H1 (cell line): ENCODE measurements around the gene SLC25A42. TPM values are rescaled to one million over a fixed set of nuclear protein-coding genes. Genes with fewer than 3 reads are reported as not detected.

Experiments used
- CTCF ChIA-PET: fragments of 300-600 bp; sonication (Branson Sonifier 250); formaldehyde crosslinking; loops from one replicate; lab custom pipeline; 2021; ENCODE audit not compliant: partially characterized antibody; lab: Charles Lee
- POLR2A ChIA-PET: fragments of 300-600 bp; sonication (Branson Sonifier 250); formaldehyde crosslinking; loops from one replicate; lab custom pipeline; 2021; ENCODE audit warnings: inconsistent platforms; ENCODE audit not compliant: partially characterized antibody; lab: Charles Lee
- DNase-seq, 2 experiments: peaks; one replicate each; pipeline versions ENCODE4 v3.0.0 to v3.0.0-alpha.2; 2010 to 2022; ENCODE audit warnings: low spot score in 2 of 2, low read depth in 1 of 2, mixed read lengths in 1 of 2
- FAIRE-seq: peaks from 2 replicates; lab custom pipeline; 2011; peaks lifted over from hg19 to GRCh38; lab: Jason Lieb, UNC
- H2AFZ ChIP-seq: 2 replicates; pipeline ENCODE4 v1.8.1; 2012; ENCODE audit warnings: low read length, inconsistent platforms
- H2AK5ac ChIP-seq: 2 replicates; pipeline ENCODE4 v1.6.1; 2013; ENCODE audit warnings: low read depth, low read length
- H2BK120ac ChIP-seq: replicated peaks from 2 replicates; pipeline ENCODE3; 2013; ENCODE audit warnings: low read depth, low read length, inconsistent platforms
- H2BK12ac ChIP-seq: 2 replicates; pipeline ENCODE4 v1.6.1; 2013; ENCODE audit warnings: low read depth, low read length
- H2BK15ac ChIP-seq: 2 replicates; pipeline ENCODE4 v1.6.1; 2013; ENCODE audit warnings: low read length
- H2BK20ac ChIP-seq: 2 replicates; pipeline ENCODE4 v1.6.1; 2013; ENCODE audit warnings: low read length
- H2BK5ac ChIP-seq: 2 replicates; pipeline ENCODE4 v1.6.1; 2013; ENCODE audit warnings: low read depth, low read length
- H3K14ac ChIP-seq: 2 replicates; pipeline ENCODE4 v1.6.1; 2013; ENCODE audit warnings: inconsistent platforms; ENCODE audit not compliant: insufficient read length
- H3K18ac ChIP-seq: 2 replicates; pipeline ENCODE4 v1.6.1; 2013; ENCODE audit warnings: low read length; ENCODE audit errors: extremely low read depth
- H3K23ac ChIP-seq: 2 replicates; pipeline ENCODE4 v1.6.1; 2013; ENCODE audit warnings: inconsistent platforms; ENCODE audit not compliant: insufficient read length
- H3K23me2 ChIP-seq: 2 replicates; pipeline ENCODE4 v1.6.1; 2013; ENCODE audit warnings: low read depth, low read length
- H3K27ac ChIP-seq: 2 replicates; pipeline ENCODE4 v1.6.1; 2011; ENCODE audit warnings: low read depth, low read length, inconsistent platforms
- H3K27me3 ChIP-seq, 4 experiments: replicated peaks in 1 of 4; 1 replicate in 1 of 4; 2 replicates in 3 of 4; pipeline versions ENCODE4 v1.6.1 to v1.8.1; 2011 to 2013; ENCODE audit warnings: low read length in 3 of 4, mild to moderate bottlenecking in 3 of 4, inconsistent platforms in 2 of 4, mixed read lengths in 2 of 4, moderate library complexity in 1 of 4; ENCODE audit not compliant: control insufficient read depth in 3 of 4, insufficient read depth in 3 of 4; ENCODE audit errors: extremely low read depth in 1 of 4
- H3K36me3 ChIP-seq, 4 experiments: 2 replicates each; pipeline versions ENCODE4 v1.6.1 to v1.8.1; 2011 to 2013; ENCODE audit warnings: mild to moderate bottlenecking in 4 of 4, low read length in 3 of 4, moderate library complexity in 2 of 4, control low read depth in 1 of 4, inconsistent platforms in 1 of 4; ENCODE audit not compliant: insufficient read depth in 4 of 4, control insufficient read depth in 2 of 4
- H3K4ac ChIP-seq: replicated peaks from 2 replicates; pipeline ENCODE3; 2013; ENCODE audit warnings: low read length, low read depth, mixed read lengths, inconsistent platforms; ENCODE audit not compliant: insufficient read length
- H3K4me1 ChIP-seq, 4 experiments: replicated peaks in 1 of 4; 1 replicate in 1 of 4; 2 replicates in 3 of 4; pipeline versions ENCODE4 v1.6.1 to v1.8.1; 2011 to 2013; ENCODE audit warnings: low read length in 3 of 4, inconsistent platforms in 2 of 4, mixed read lengths in 1 of 4; ENCODE audit not compliant: insufficient read depth in 4 of 4, control insufficient read depth in 3 of 4
- H3K4me2 ChIP-seq, 2 experiments: 2 replicates each; pipeline versions ENCODE4 v1.6.1 to v1.8.1; 2011 to 2013; ENCODE audit warnings: low read depth in 2 of 2, low read length in 2 of 2, control low read depth in 1 of 2, inconsistent platforms in 1 of 2, mild to moderate bottlenecking in 1 of 2; ENCODE audit not compliant: insufficient read depth in 1 of 2
- H3K4me3 ChIP-seq, 4 experiments: fragments of 200-600, 300-600 bp in 1 of 4; sonication (generic), shearing (Covaris generic), sonication (Bioruptor Twin) in 1 of 4; 2 replicates each; pipeline versions ENCODE4 v1.5.1 to v1.8.1; 2011 to 2016; ENCODE audit warnings: low read length in 4 of 4, low read depth in 3 of 4, control low read depth in 2 of 4, inconsistent platforms in 2 of 4, mild to moderate bottlenecking in 2 of 4, mixed read lengths in 1 of 4, moderate library complexity in 1 of 4; ENCODE audit not compliant: insufficient read depth in 2 of 4; ENCODE audit errors: extremely low read depth in 1 of 4
- H3K56ac ChIP-seq: replicated peaks from 2 replicates; pipeline ENCODE3; 2013; ENCODE audit warnings: low read depth, mild to moderate bottlenecking, mixed read lengths, low read length, inconsistent platforms; ENCODE audit not compliant: insufficient read length
- H3K79me1 ChIP-seq: 2 replicates; pipeline ENCODE4 v1.6.1; 2013; ENCODE audit warnings: low read depth, low read length, control low read depth
- H3K79me2 ChIP-seq, 2 experiments: 2 replicates each; pipeline versions ENCODE4 v1.6.1 to v1.8.1; 2012 to 2013; ENCODE audit warnings: low read length in 2 of 2, mild to moderate bottlenecking in 2 of 2, inconsistent platforms in 1 of 2; ENCODE audit not compliant: insufficient read depth in 2 of 2, control insufficient read depth in 1 of 2
- H3K9ac ChIP-seq, 4 experiments: replicated peaks in 1 of 4; 1 replicate in 1 of 4; 2 replicates in 3 of 4; pipeline versions ENCODE4 v1.6.1 to v1.8.1; 2011 to 2013; ENCODE audit warnings: low read depth in 3 of 4, low read length in 3 of 4, control low read depth in 2 of 4, mild to moderate bottlenecking in 2 of 4, moderate library complexity in 2 of 4, inconsistent platforms in 1 of 4; ENCODE audit errors: extremely low read depth in 1 of 4
- H3K9me3 ChIP-seq, 2 experiments: 2 replicates each; pipeline versions ENCODE4 v1.6.1 to v1.8.1; 2012 to 2013; ENCODE audit warnings: mild to moderate bottlenecking in 2 of 2, moderate library complexity in 2 of 2, control low read depth in 1 of 2, inconsistent platforms in 1 of 2, low read depth in 1 of 2, low read length in 1 of 2, mixed read lengths in 1 of 2; ENCODE audit not compliant: insufficient read depth in 2 of 2
- H4K20me1 ChIP-seq, 2 experiments: replicated peaks in 1 of 2; 2 replicates each; pipeline versions ENCODE3 to v1.8.1; 2011 to 2013; ENCODE audit warnings: inconsistent platforms in 2 of 2, low read length in 2 of 2, mild to moderate bottlenecking in 1 of 2; ENCODE audit not compliant: insufficient read depth in 2 of 2, control insufficient read depth in 1 of 2
- H4K5ac ChIP-seq: 2 replicates; pipeline ENCODE4 v1.6.1; 2013; ENCODE audit warnings: low read length, low read depth, mixed read lengths, inconsistent platforms; ENCODE audit not compliant: insufficient read length
- H4K8ac ChIP-seq: 2 replicates; pipeline ENCODE4 v1.8.0; 2013; ENCODE audit warnings: mild to moderate bottlenecking, moderate library complexity, low read length, inconsistent platforms; ENCODE audit not compliant: insufficient read depth; ENCODE audit errors: extremely low read depth
- H4K91ac ChIP-seq: replicated peaks from 2 replicates; pipeline ENCODE3; 2013; ENCODE audit warnings: low read length, mixed read lengths, inconsistent platforms; ENCODE audit not compliant: insufficient read length
- BCL11A ChIP-seq, 2 experiments: IDR thresholded peaks; one replicate each; pipeline ENCODE4 v1.6.1; 2011; ENCODE audit warnings: low read depth in 2 of 2, low read length in 2 of 2, mild to moderate bottlenecking in 2 of 2
- CHD2 ChIP-seq: IDR thresholded peaks from 2 replicates; pipeline ENCODE4 v1.6.1; 2012; ENCODE audit warnings: low read length, improper control_type of control experiment
- GTF2F1 ChIP-seq: IDR thresholded peaks from 2 replicates; pipeline ENCODE4 v1.6.1; 2012; ENCODE audit warnings: low read depth, low read length, improper control_type of control experiment, borderline replicate concordance
- MAFK ChIP-seq: IDR thresholded peaks from 2 replicates; pipeline ENCODE4 v1.6.1; 2012; ENCODE audit warnings: low read depth, mild to moderate bottlenecking, improper control_type of control experiment, low read length
- NANOG ChIP-seq: IDR thresholded peaks from 2 replicates; pipeline ENCODE4 v1.6.1; 2011; ENCODE audit warnings: low read length, low read depth, mild to moderate bottlenecking, inconsistent platforms; ENCODE audit not compliant: insufficient read depth, poor library complexity, severe bottlenecking
- POU5F1 ChIP-seq: IDR thresholded peaks from 2 replicates; pipeline ENCODE4 v1.6.1; 2011; ENCODE audit warnings: low read depth, mild to moderate bottlenecking, low read length, moderate library complexity
- WGBS, 2 experiments: shearing (Covaris generic) in 1 of 2; methylation state at CpG; one replicate each; pipeline versions ENCODE4 v1.1.6 to v1.1.7; 2013 to 2015; ENCODE audit warnings: low lambda C conversion rate in 2 of 2, mixed read lengths in 2 of 2, inconsistent platforms in 1 of 2, low coverage in 1 of 2, missing lambda C conversion rate in 1 of 2; ENCODE audit not compliant: insufficient replicate concordance in 2 of 2, insufficient coverage in 1 of 2, insufficient read length in 1 of 2; ENCODE audit errors: extremely low coverage in 1 of 2, missing lambda C conversion rate in 1 of 2; 5-methylcytosine and 5-hydroxymethylcytosine counted together
- polyA plus RNA-seq, 7 experiments: library from polyadenylated mRNA; depleted of rRNA in 3 of 7; stranded (reverse) in 5 of 7; unstranded in 2 of 7; fragments of >200 nt in 5 of 7; fragments of 200-250 nt in 2 of 7; gene quantifications; 1 replicate in 5 of 7; 2 replicates in 1 of 7; 4 replicates in 1 of 7; pipeline versions ENCODE4 v1.2.1 to v1.2.3, GENCODE V29; 2011 to 2013; ENCODE audit warnings: missing spikeins in 2 of 7, mixed read lengths in 2 of 7
- total RNA-seq: library from RNA; stranded (reverse); fragmentation: NEBNext Ultra II Directional; extraction: Animal tissue kit (Norgen Biotek cat#: 25700); gene quantifications from 2 replicates; pipeline ENCODE4 v1.2.1, GENCODE V29; 2021

The SLC25A42 gene
- total and polyA plus RNA-seq, 2 of the 8 experiments (the other 6 are each of a cell fraction or from before 2014, with no cell fraction given): 5.9 to 6.2 TPM

GRCh38 chr19:19142347-19142746, 78.6 kb downstream of the SLC25A42 start:
- WGBS, 2 experiments: 93% methylated on average over 12 of the region's 12 CpGs; no CpG with 5 or more reads in 1 of the 2 experiments
- Histone ChIP-seq H2AFZ (no peak overlapping the region), H2BK15ac (no peak overlapping the region), H2BK120ac (no peak overlapping the region), H3K4me3 (no peak overlapping the region), H2BK20ac (no peak overlapping the region), H3K4ac (no peak overlapping the region), H3K4me1 (peaks cover 0 to 5% (median 4%) of the 10 kb centered on the region in 4 experiments; a peak in 5 of 7 replicates), H3K23ac (no peak overlapping the region), H3K9me3 (no peaks in the 10 kb centered on the region), H3K36me3 (no peaks in the 10 kb centered on the region), H4K5ac (no peak overlapping the region), H3K18ac (no peak overlapping the region), H3K4me2 (no peak overlapping the region), H3K27ac (no peak overlapping the region), H3K56ac (no peak overlapping the region), H3K9ac (no peak overlapping the region), H2AK5ac (no peak overlapping the region), H3K27me3 (no peaks in the 10 kb centered on the region; a peak in 2 of 7 replicates), H3K79me2 (0 out of 4 replicates have a peak, but pooled peaks cover 0 to 3% of the 10 kb centered on the region in 2 experiments), H2BK5ac (no peak overlapping the region), H4K91ac (no peak overlapping the region), H3K79me1 (peaks cover 3% of the 10 kb centered on the region; the same call in 1 of the 2 replicates), H3K23me2 (peaks cover 3% of the 10 kb centered on the region; the same call in 1 of the 2 replicates), H4K8ac (no peak overlapping the region), H3K14ac (no peak overlapping the region), H2BK12ac (no peak overlapping the region), H4K20me1 (no peaks in the 10 kb centered on the region)
- ChIA-PET CTCF (interaction anchor here (0.7 to 6.2 kb wide), 9 partner anchors 10 to 89 kb away, joined by 3 to 46 read pairs (median 3); partner anchors contain the start of gene BORCS8), POLR2A (interaction anchor here (0.5 to 2.4 kb wide), 6 partner anchors 13 to 206 kb away, joined by 3 to 12 read pairs (median 5); no protein-coding TSS in a partner anchor)
- no peak for FAIRE-seq
- no peak for DNase-seq
- no peak for TF ChIP-seq GTF2F1
- TF ChIP-seq POU5F1: no peak
- no peak for TF ChIP-seq CHD2
- TF ChIP-seq MAFK: no peak
- TF ChIP-seq NANOG: no peak
- TF ChIP-seq BCL11A (IDR thresholded peaks at IDR 0.05; ENCODE audit: low read depth in 2 of 2, low read length in 2 of 2): no peak
